GM19193 (cell line): ENCODE measurements around the gene CLEC16A.

Experiments used
- POLR2A ChIP-seq: IDR thresholded peaks from 4 replicates; pipeline ENCODE4 v1.6.1; 2011; ENCODE audit not compliant: insufficient read depth, insufficient read length; ENCODE audit errors: extremely low read depth

CLEC16A gene

GRCh38 chr16:11104168-11105037 is 160.0 kb downstream of the CLEC16A start:
- no peak for TF ChIP-seq POLR2A

GRCh38 chr16:11105038-11105903 is 160.9 kb downstream of the CLEC16A start:
- TF ChIP-seq POLR2A = peak; percentile 45

GRCh38 chr16:11106726-11107125 is 162.4 kb downstream of the CLEC16A start:
- no peak for TF ChIP-seq POLR2A

GRCh38 chr16:11107780-11108465 is 163.6 kb downstream of the CLEC16A start:
- TF ChIP-seq POLR2A = no peak

- no peak for TF ChIP-seq POLR2A
Measured at GRCh38 chr16:11108466-11108805, 164.1 kb downstream of the CLEC16A start.

- TF ChIP-seq POLR2A = no peak
Measured at GRCh38 chr16:11109566-11109965, 165.2 kb downstream of the CLEC16A start.

- TF ChIP-seq POLR2A = no peak
Measured at GRCh38 chr16:11111150-11111549, 166.8 kb downstream of the CLEC16A start.

- TF ChIP-seq POLR2A = no peak
Measured at GRCh38 chr16:11111856-11112634, 167.7 kb downstream of the CLEC16A start.

- no peak for TF ChIP-seq POLR2A
Measured at GRCh38 chr16:11112723-11113348, 168.5 kb downstream of the CLEC16A start.

- no peak for TF ChIP-seq POLR2A
Measured at GRCh38 chr16:11114366-11115164, 170.2 kb downstream of the CLEC16A start.

GRCh38 chr16:11117576-11118211 is 173.3 kb downstream of the CLEC16A start:
- no peak for TF ChIP-seq POLR2A

- no peak for TF ChIP-seq POLR2A
Measured at GRCh38 chr16:11118479-11118878, 174.1 kb downstream of the CLEC16A start.
